ENCODE data around the gene PDLIM7. TPM values are rescaled to one million over a fixed set of nuclear protein-coding genes. Genes with fewer than 3 reads are reported as not detected.

The PDLIM7 gene
- total and polyA plus RNA-seq, 2 donors (not counting 3 experiments of a cell fraction or from before 2014, with no cell fraction given) = 314 to 318 TPM

DNA sequence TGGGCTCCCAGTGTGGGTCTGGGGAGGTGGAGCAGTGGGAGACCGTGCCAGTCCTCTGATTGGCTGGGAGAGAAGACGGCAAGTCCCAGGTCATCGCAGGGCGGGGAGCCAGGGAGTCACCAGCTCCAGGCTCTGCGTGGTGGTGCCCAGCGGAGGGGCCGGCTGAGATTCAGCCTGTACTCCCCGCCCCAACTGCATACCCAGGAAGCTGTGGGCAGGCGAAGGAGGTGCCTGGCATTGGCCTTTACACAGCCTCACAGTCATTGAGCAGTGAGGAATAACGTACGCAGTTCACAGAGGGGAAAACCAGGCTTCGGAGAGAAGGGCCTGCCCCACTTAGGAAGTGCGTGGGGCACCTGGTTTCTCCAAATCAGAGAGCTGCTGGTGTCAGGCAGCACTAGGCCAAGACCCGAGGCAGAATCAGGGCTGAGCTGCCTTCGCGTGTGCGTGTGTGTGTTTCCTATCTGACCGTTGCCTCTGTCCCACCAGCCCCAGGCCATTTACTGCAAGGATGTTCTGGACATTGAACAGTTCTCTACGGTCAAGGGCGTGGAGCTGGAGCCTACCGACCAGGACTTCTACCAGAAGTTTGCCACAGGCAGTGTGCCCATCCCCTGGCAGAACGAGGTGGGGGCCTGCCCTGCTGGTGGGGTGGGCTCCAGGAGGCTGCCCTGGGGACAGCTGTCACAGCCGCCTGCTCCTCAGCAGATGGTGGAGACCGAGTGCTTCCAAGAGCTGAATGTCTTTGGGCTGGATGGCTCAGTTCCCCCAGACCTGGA lies 57.0 kb downstream of the PDLIM7 start:
- intact Hi-C loops (cut with micrococcal nuclease) (no loop called here), dilution Hi-C loops (cut with MboI; ENCODE audit: extremely low pct_ligation_motif_present, low sequenced_read_pairs) (no loop called here)
- FAIRE-seq = no peak
- Histone ChIP-seq H3K9ac (replicated peaks; ENCODE audit: extremely low read depth, insufficient read depth, low read length) (no peak overlapping the region), H2AFZ (ENCODE audit: low read depth, low read length) (no peak overlapping the region), H3K9me3 (replicated peaks; ENCODE audit: control insufficient read depth, insufficient read depth, low read length) (no peaks in the 10 kb centered on the region), H3K4me3 (replicated peaks in 1 of 3; ENCODE audit: insufficient read depth in 1 of 3, low read depth in 1 of 3, low read length in 3 of 3) (no peak overlapping the region), H3K4me1 (ENCODE audit: control insufficient read depth, extremely low read depth, insufficient read depth, low read length) (no peaks in the 10 kb centered on the region), H3K27ac (ENCODE audit: insufficient read depth, low read depth, low read length) (no peak overlapping the region), H3K36me3 (ENCODE audit: control insufficient read depth in 2 of 2, extremely low read depth in 1 of 2, insufficient read depth in 2 of 2, low read length in 2 of 2) (peaks cover 0 to 9% of the 10 kb centered on the region in 2 experiments), H3K79me2 (ENCODE audit: control insufficient read depth, insufficient read depth, low read length) (no peaks in the 10 kb centered on the region), H3K4me2 (ENCODE audit: insufficient read depth, low read length) (no peak overlapping the region), H3K9me1 (replicated peaks; ENCODE audit: control insufficient read depth, extremely low read depth, insufficient read depth, low read length) (no peaks in the 10 kb centered on the region), H4K20me1 (replicated peaks; ENCODE audit: control insufficient read depth, extremely low read depth, insufficient read depth, low read length) (no peaks in the 10 kb centered on the region), H3K27me3 (ENCODE audit: control insufficient read depth in 2 of 2, insufficient read depth in 2 of 2, low read length in 2 of 2) (no peaks in the 10 kb centered on the region)
- no peak for DNase-seq (ENCODE audit: low read depth, low spot score)
- no peak for TF ChIP-seq CTCF (IDR thresholded peaks at IDR 0.05; ENCODE audit: extremely low read depth in 1 of 2, insufficient read depth in 1 of 2, low read depth in 1 of 2, low read length in 2 of 2)
- TF ChIP-seq MYC (IDR thresholded peaks at IDR 0.05; ENCODE audit: low read depth, low read length) = no peak
- TF ChIP-seq, protein P1, sequence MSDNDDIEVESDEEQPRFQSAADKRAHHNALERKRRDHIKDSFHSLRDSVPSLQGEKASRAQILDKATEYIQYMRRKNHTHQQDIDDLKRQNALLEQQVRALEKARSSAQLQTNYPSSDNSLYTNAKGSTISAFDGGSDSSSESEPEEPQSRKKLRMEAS (IDR thresholded peaks at IDR 0.05; ENCODE audit: insufficient read depth, insufficient read length) = no peak
- TF ChIP-seq GATA2 (IDR thresholded peaks at IDR 0.05; ENCODE audit: insufficient read depth, insufficient read length, low read depth, low read length) = no peak
- no peak for TF ChIP-seq JUN (IDR thresholded peaks at IDR 0.05; ENCODE audit: borderline replicate concordance, insufficient read depth, insufficient read length, low read depth)
- TF ChIP-seq FOS (IDR thresholded peaks at IDR 0.05; ENCODE audit: borderline replicate concordance, insufficient read depth, low read length) = no peak
- TF ChIP-seq POLR2A (IDR thresholded peaks at IDR 0.05; ENCODE audit: low read depth, low read length) = no peak
- TF ChIP-seq EZH2 (IDR thresholded peaks at IDR 0.05; ENCODE audit: borderline replicate concordance, low read depth, low read length, severe bottlenecking) = no peak
- no peak for TF ChIP-seq POLR2AphosphoS5 (IDR thresholded peaks at IDR 0.05; ENCODE audit: insufficient read depth, low read depth, low read length)
- POLR2A ChIA-PET = no interaction called here
- BruUV-seq (replicated peaks) = no TSS peak
- CTCF ChIA-PET = interaction anchor here (1.0 to 2.5 kb wide), 4 partner anchors 13 to 50 kb away, joined by 3 to 10 read pairs (median 4); partner anchors contain the start of gene GRK6
